K562 (cell line): ENCODE results near the gene RNF181. TPM values are rescaled to one million over a fixed set of nuclear protein-coding genes. Genes with fewer than 3 reads are reported as not detected.

ENCODE experiments used
- CHD7 ChIP-seq: fragments of 200-600 bp; sonication (generic); IDR thresholded peaks from one replicate; pipeline ENCODE4 v1.6.1; 2012; ENCODE audit warnings: mild to moderate bottlenecking, low read depth, low read length, inconsistent platforms
- DDX20 ChIP-seq: fragments of 450-650 bp; IDR thresholded peaks from 2 replicates; pipeline ENCODE4 v1.6.1; 2016; ENCODE audit warnings: missing genetic modification characterization, low read depth, mild to moderate bottlenecking, missing compliant biosample characterization, moderate library complexity
- GMEB1 ChIP-seq: fragments of 250-450 bp; sonication (Bioruptor Pico); IDR thresholded peaks from 2 replicates; pipeline ENCODE4 v1.4.0; 2020; ENCODE audit warnings: mild to moderate bottlenecking
- NR0B1 ChIP-seq: fragments of 450-650 bp; IDR thresholded peaks from one replicate; pipeline ENCODE4 v1.6.1; 2018; ENCODE audit warnings: mild to moderate bottlenecking, moderate library complexity; ENCODE audit not compliant: partially characterized antibody
- SREBF2 ChIP-seq: sonication (generic); formaldehyde crosslinking; IDR thresholded peaks from 2 replicates; pipeline ENCODE4 v1.4.0; 2020; ENCODE audit warnings: mild to moderate bottlenecking, missing genetic modification reagents
- TEAD2 ChIP-seq: fragments of 450-650 bp; IDR thresholded peaks from 2 replicates; pipeline ENCODE4 v1.6.1; 2016; ENCODE audit warnings: missing genetic modification characterization, control low read depth, missing compliant biosample characterization
- ZNF277 ChIP-seq: fragments of 250-450 bp; sonication (Bioruptor Pico); IDR thresholded peaks from 2 replicates; pipeline ENCODE4 v1.8.0; 2022; ENCODE audit warnings: inconsistent platforms, mild to moderate bottlenecking, moderate library complexity, borderline replicate concordance
- ZNF282 ChIP-seq: sonication (generic); formaldehyde crosslinking; IDR thresholded peaks from 2 replicates; pipeline ENCODE4 v1.8.1; 2023; ENCODE audit warnings: missing genetic modification reagents
- ZNF3 ChIP-seq: fragments of 250-450 bp; sonication (Bioruptor Pico); IDR thresholded peaks from 2 replicates; pipeline ENCODE4 v1.5.0; 2021; ENCODE audit warnings: mild to moderate bottlenecking, moderate library complexity
- ZNF766 ChIP-seq: fragments of 200-800 bp; sonication (Bioruptor generic); conservative IDR thresholded peaks from 2 replicates; pipeline ENCODE4 v1.6.1; 2016; ENCODE audit warnings: missing genetic modification characterization, missing compliant biosample characterization
- polyA plus RNA-seq, 8 experiments: library from polyadenylated mRNA; depleted of rRNA in 4 of 8; stranded (reverse) in 5 of 8; unstranded in 3 of 8; fragments of >200 nt; fragmentation: Nextera tagmentation in 2 of 8; fragmentation: Illumina TruSeq in 1 of 8; extraction: Ambion mirVana in 2 of 8; extraction: Trizol in 1 of 8; gene quantifications; 2 replicates each; pipeline versions ENCODE4 v1.2.1 to v1.2.3, GENCODE V29; 2011 to 2014; ENCODE audit warnings: inconsistent platforms in 1 of 8, missing spikeins in 1 of 8
- total RNA-seq, 7 experiments: library from RNA; depleted of rRNA in 6 of 7; stranded (reverse); fragments of >200 nt in 6 of 7; fragmentation: Illumina TruSeq in 2 of 7; extraction: Trizol in 2 of 7; gene quantifications; 2 replicates each; pipeline versions ENCODE4 v1.2.1 to v1.2.3, GENCODE V29; 2011 to 2021; ENCODE audit warnings: low replicate concordance in 1 of 7

Gene RNF181
- total and polyA plus RNA-seq, 9 of the 15 experiments (the other 6 are each of a cell fraction or from before 2014, with no cell fraction given) = 139 to 492 (median 253) TPM

- peak; percentile 53; the same call in 1 of the 2 replicates for TF ChIP-seq GMEB1 (CRISPR knock-in tag)
- TF ChIP-seq SREBF2 (CRISPR knock-in tag) = no peak
- no peak for TF ChIP-seq ZNF277
- no peak for TF ChIP-seq TEAD2 (tag)
- no peak for TF ChIP-seq CHD7
- TF ChIP-seq NR0B1 = no peak
- TF ChIP-seq ZNF3 (CRISPR knock-in tag) = no peak
- no peak for TF ChIP-seq DDX20 (tag)
- no peak for TF ChIP-seq ZNF282 (CRISPR knock-in tag)
- TF ChIP-seq ZNF766 (CRISPR knock-in tag) = 0 out of 2 replicates have a peak, but pooled peaks have one; percentile 40
Observed at GRCh38 chr2:85561280-85562212, 34.0 kb upstream of the RNF181 start, which contains the start of gene GGCX (continued).
